ENCODE data around the gene EVL.

Gene EVL

DNA sequence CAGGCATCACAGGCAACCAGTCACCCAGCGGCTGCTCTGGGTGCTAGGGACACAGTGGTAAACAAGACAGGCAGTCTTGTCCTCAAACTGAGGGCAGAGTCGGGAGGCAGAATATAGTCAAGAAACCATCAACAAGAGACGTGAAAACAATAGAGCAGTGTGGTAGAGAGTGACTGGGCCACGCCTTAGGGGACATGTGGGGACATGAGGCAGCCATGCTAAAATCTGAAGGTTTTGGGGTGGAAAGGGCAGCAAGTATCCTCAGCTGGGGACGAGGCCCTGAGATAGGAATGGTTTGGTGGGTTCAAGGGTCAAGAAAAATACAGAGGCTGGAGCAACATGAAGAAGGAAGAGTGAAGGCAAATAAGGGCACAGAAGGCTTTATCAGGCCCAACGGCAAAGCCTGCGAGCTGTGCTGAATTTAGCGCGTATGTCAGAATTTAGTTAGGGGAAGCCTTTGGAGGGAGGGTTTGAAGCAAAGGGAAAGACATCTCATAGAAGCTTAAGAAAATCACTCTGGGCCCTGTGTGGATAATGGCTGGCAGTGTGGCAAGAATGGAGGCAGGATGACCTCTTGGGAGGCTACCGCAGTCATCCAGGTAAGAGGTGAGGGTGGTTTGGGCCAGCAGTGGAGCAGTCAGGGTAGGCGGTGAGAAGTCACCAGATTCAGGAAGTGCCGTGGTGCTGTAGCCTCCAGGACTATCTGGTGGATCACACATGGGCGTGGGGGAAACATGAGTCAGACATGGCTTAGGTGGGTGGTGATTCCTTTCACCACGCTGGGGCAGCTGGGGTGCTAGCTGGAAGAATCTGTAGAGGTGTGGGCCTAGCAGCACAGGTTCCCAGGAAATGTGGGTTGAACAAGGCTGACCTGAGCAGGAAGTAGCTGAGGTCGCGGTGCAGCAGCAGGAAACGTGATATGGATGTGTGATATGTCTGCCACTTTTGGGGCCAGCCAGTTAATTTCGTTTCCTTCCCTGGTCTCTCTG lies 3.0 kb downstream of the EVL start:
- no peak for DNase-seq

GRCh38 chr14:100069161-100069800 lies 4.1 kb downstream of the EVL start:
- DNase-seq: no peak

GRCh38 chr14:100070310-100070709 lies 5.1 kb downstream of the EVL start:
- no peak for DNase-seq

DNA sequence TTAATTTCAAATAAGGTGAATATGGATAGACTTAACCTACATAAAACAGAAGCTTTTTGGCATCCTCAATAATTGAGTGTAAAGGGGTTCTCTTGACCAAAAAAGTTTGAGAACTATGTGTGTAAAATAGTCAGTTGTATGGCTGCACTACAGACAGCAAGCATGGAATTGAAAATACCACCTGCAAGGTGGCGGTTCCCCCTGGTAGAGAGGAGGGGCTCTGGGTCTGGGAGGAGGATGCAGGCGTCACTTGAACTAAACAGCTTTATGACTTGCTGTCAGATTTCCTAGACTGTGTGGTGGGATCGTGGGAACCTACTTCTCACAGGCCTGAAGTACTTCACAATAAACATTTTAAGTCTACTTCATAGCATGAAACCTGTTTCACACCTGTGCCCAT lies 6.3 kb downstream of the EVL start:
- DNase-seq: no peak

DNA sequence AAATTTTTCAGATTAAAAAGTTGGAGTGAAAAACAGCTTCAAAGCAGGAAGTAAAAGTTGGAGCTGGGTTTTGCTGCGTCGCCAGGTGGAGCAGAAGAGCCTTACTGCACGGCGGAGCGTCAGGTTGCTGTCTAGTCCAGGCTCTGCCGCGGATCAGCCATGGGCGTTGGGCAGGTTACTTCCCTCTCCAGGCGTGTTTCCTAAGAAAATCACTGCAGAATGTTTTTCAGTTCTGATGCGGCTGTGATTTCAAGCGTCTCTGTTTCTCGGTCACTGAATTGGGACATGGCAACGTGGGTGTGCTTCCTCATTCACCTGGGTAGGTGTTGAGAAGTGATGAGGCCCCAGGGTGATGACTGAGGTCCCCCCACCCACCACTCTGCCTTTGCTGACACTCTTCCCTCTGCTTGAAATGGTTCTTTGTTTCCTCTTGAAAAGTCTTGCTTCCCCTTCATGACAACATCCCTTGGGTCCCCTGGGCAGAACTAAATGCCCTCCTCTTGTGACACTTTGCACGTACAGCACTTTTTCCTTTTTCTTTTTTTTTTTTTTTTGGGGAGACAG lies 7.6 kb downstream of the EVL start:
- DNase-seq: no peak

DNA sequence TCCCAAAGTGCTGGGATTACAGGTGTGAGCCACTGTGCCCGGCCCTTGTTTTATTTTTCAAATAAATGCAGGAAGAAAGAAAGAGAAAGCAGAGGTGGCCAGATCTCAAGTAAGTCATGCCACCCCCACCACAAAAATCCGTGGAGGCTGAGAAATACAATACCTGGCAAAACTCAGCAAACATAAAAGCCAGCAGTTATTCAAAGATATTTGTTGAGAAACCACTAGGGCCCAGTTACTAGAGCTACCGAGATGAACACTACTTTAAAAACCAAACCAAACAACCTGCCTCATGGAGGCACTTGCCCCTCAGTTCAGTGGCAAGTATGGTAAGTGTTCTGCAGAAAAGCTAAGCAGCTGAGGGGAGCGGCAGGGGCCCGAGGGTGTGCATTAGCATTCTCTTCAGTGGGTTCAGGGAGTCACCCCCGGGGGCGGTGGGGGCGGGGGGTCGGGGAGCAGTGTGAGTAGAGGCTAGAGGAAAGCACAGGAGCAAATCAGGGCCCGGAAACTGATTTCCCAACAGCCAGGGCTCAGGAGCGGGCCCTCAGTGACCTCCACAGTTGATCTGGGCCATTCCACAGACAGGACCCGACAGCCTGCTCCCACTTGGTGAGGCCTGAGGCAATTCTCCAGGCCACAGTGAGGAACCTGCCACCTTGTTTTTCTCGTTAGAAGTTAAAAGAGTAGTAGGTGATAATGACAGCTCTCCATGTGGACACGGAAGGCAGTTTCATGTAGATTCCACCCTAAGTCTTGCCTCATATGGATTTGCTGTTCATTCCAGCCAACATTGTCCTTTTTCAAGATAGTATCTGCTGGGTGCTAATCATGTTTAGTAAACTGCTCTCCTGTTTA lies 8.6 kb downstream of the EVL start:
- no peak for DNase-seq

DNA sequence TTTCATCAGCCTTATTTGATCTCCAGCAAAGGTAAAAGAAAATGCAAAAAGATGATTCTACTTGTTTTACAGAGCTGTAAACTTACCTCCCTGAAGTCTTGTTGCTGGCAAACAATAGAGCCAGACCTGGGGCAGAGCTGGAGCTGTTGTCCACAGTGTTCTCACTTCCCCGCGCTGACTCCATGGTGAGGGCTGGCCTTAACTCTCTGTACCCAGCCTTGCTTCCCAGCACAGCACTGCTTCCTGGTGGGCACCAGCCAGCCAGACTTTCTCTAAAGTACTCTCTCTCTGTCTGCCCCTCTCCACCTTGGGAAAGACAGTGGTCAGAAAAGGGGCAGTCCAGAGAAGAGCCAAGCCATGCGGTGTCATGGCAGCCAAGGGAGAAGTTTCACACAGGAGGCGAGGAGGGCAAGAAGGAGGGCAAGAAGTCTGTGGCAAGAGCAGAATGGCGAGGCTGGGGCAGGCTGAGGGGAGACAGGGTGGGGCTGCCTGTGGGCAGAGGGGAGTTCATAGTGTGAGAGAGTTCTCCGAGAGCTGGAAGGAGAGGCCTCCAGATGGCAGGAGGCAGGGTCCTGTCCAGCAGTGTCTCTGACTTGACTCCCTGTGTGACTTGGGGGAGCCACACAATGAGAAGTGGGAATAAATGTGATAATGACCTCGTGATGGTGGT lies 9.3 kb downstream of the EVL start:
- no peak for DNase-seq

- no peak for DNase-seq
Observed at GRCh38 chr14:100075681-100076080, 10.5 kb downstream of the EVL start.

GRCh38 chr14:100076133-100076532 lies 10.9 kb downstream of the EVL start:
- no peak for DNase-seq

DNA sequence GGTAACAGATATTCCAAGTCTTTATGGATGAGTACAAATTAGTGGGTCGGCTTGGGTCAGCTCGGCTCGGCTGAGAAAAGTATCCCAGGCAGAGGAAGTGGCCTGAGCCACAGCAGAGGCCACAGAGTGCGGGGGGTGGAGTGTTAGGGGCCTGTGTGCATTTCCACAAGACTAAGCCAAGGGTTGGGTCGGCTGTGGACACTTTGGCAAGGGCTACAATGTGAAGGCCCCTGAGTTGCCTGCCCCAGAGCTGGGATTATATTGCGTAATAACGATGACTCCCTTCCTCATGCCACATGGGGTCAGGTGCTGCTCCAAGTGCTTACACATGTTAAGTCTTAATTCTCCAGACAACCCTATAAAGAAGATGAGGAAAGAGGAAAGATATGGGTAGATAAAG lies 11.4 kb downstream of the EVL start:
- DNase-seq: no peak

DNA sequence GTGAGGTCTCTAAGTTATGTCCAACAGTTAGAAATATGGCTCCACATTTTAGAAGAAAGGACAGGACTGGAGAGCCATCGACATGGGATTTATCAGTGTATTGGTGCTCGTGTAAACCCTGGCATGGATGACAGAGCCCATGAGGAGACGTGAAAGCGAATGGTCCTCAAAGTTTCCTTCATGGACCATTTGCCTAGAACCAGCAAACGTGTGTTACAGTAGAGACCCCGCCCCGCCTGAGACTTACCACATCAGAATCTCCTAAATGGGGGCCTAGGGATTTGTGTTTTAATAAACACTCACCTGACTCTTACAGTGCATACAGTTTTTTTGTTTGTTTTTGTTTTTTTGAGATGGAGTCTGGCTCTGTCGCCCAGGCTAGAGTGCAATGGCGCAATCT lies 12.2 kb downstream of the EVL start:
- DNase-seq: no peak

DNA sequence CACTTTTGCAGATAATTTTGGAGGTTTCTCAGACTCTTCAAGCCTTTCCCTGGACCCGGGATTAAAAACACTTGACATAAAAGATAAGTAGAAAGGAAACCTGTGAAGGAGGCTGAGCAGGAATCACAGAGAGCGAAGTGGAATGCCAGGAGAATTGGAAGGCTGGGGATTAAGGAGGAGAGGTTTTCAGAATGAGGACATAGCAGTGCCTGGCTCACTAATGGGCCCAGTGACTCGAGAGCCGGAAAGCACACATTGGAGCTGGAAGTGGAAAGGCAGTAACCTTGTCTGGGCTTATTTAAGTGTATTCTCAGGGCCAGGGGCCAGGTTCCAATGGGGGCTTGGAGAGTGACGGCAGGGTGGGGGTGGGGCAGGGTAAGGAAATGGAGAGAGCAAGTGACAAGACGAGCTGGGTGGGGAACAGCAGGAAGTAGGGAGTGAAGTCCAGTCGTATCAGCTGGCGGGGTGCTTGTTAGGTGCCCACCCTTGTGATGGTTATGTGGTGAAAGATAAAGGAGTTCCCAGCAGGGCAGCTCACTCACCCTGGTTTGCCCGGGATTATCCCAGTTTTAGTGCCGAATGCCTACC lies 13.1 kb downstream of the EVL start:
- DNase-seq: no peak

GRCh38 chr14:100078997-100079725 lies 13.9 kb downstream of the EVL start:
- DNase-seq: peak; percentile 97

DNA sequence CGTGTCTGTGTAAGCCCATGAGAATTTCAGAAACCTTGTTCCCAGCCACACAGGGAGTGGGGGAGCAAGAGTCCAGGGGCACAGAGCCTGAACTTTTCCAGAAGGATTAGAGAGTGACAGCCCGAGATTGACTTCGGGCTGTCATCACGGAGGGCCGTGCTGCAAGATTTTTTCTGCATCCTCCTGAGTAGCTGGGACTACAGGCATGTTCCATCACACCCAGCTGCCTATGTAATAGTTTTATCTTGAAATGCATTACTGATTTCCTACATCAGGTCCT lies 14.4 kb downstream of the EVL start:
- DNase-seq: no peak

DNA sequence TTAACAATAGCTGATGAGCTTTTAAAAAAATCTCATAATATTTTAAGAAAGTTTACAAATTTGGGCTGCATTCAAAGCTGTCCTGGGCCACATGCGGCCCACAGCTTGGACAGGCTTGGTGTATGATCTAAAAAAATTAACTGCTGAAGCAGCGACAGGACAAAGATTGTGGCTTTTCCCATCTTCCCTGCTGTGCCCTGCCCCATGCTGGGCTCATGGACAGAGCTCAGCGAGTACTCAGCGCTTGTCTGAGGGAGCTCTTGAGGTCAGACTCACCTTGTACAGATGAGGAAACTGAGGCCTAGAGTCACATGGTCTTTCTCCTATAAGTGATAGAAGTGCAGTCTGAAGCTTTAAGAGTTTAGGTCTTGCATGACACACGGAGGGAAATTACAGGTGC lies 15.0 kb downstream of the EVL start:
- DNase-seq: no peak

DNA sequence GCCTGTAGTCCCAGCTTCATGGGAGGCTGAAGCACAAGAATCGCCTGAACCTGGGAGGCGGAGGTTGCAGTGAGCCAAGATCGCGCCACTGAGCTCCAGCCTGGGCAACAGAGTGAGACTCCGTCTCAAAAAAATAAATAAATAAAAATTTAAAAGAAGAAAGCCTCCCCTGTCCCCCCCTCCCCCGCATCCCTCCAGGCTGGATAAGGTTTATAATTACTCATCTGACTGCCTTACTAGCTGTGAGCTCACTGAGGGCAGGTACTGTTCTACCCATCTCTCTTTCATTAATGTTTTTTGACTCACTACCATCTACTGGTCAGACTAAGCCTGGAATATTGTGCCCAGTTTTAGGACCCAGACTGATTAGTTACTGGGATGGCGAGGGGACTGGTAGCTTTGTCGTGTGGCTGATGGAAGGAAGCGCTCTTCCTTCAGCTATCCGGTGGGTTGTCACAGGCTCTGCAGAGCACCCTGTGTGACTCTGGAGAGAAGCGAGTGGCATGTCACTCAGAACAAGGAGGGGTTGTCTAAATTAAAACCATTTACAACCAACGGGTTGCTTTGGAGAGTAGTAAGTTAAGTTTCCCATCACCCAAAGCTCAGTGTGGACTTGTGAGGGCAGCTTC lies 16.9 kb downstream of the EVL start:
- DNase-seq: no peak

GRCh38 chr14:100082723-100083122 lies 17.5 kb downstream of the EVL start:
- DNase-seq: no peak

DNA sequence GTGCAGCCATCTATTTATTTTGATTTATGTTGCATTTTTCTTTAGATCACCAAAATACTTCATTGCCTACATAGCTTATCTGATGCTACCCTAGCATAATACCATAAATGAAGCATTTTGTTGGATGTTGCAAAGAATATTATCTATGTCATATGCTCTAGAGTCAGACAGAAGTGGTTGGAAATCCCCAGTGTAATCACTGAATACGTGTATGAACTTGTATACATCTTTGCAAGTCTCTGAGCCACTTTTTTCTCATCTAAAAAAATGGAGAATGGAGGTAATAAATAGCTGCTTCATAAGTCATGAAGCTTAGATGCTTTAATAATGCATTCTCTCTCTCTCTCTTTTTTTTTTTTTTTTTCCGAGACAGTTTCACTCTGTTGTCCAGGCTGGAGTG lies 18.5 kb downstream of the EVL start:
- DNase-seq: no peak

DNA sequence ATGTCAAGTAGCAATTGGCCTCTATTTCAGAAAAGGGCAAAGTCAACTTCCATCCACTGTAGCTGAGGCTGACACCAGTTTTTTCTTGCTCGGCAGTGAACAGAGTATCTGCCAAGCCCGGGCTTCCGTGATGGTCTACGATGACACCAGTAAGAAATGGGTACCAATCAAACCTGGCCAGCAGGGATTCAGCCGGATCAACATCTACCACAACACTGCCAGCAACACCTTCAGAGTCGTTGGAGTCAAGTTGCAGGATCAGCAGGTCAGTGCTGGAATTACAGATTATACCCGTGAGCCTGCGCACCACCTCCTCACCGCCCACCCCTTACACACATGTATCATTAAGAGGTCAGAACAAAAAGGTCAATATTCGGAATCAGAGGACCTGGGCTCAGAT lies 19.4 kb downstream of the EVL start:
- no peak for DNase-seq

- DNase-seq: no peak
Observed at GRCh38 chr14:100085462-100085861, 20.2 kb downstream of the EVL start.

DNA sequence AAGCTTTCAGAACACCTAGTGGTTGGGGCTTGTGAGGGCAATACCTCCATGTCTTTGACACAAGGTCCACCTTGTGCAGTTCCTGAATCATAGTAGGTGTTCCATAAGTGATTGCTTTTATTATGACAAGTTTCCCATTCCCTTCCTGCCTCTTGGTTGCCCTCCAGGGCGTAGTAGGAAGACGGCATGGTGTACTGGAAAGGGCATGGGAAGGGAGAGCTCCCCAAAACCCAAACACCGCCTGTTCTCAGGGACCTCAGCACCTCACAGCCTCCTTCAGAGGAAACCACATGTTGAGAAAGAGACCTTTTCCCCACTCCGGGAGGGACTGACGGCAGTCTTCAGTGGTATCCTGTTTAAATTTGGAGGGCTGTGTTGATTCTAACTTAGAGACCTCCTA lies 21.1 kb downstream of the EVL start:
- DNase-seq: no peak

All from NCI-H1694 treated with DMSO at 0.1 percent for 48 hours (cell line).